Effector CD8-positive, alpha-beta T cell (primary cell): ENCODE measurements around the gene MRPL45.
"Not testable (repeated sequence)": the region's sequence is repeated elsewhere in the genome, so short reads cannot be mapped to it uniquely, and the experiment has no call there.

ENCODE experiments used
- DNase-seq: peaks from one replicate; lab custom pipeline; 2025; lab: John Stamatoyannopoulos, UW
- total RNA-seq, 4 experiments: gene quantifications; one replicate each; lab custom pipeline; 2026; lab: John Stamatoyannopoulos, UW

MRPL45 gene
- 10.5 to 20.0 (median 12.1) reads per million in 4 experiments for total RNA-seq

- DNase-seq: peak; percentile 89
These were observed at the start of gene MRPL45 for GRCh38 chr17:38296834-38297517. TSS of gene MRPL45 (plus strand) at chr17:38297168. CDS start at chr17:38297184, 16 bp downstream.

GRCh38 chr17:38253191-38253590 lies 43.8 kb upstream of the MRPL45 start:
- DNase-seq: not testable (repeated sequence)

- DNase-seq: not testable (repeated sequence)
These were observed 42.6 kb upstream of the MRPL45 start for GRCh38 chr17:38254357-38254756.

- DNase-seq: peak; percentile 75
These were observed 39.9 kb upstream of the MRPL45 start for GRCh38 chr17:38257013-38257621.

- DNase-seq: not testable (repeated sequence)
These were observed 30.9 kb upstream of the MRPL45 start for GRCh38 chr17:38265974-38266506.

GRCh38 chr17:38266571-38266970 lies 30.4 kb upstream of the MRPL45 start:
- not testable (repeated sequence) for DNase-seq

- DNase-seq: not testable (repeated sequence)
These were observed 28.8 kb upstream of the MRPL45 start for GRCh38 chr17:38268138-38268537.

GRCh38 chr17:38269045-38269444 lies 27.9 kb upstream of the MRPL45 start:
- not testable (repeated sequence) for DNase-seq

- not testable (repeated sequence) for DNase-seq
These were observed 27.4 kb upstream of the MRPL45 start for GRCh38 chr17:38269552-38269951.

GRCh38 chr17:38285994-38286393 lies 11.0 kb upstream of the MRPL45 start:
- not testable (repeated sequence) for DNase-seq

GRCh38 chr17:38286501-38287091 lies 10.4 kb upstream of the MRPL45 start:
- not testable (repeated sequence) for DNase-seq

- DNase-seq: not testable (repeated sequence)
These were observed 8.6 kb upstream of the MRPL45 start for GRCh38 chr17:38288217-38288827.

GRCh38 chr17:38289760-38290159 lies 7.2 kb upstream of the MRPL45 start:
- DNase-seq: not testable (repeated sequence)

GRCh38 chr17:38295602-38296365 lies 1.2 kb upstream of the MRPL45 start:
- DNase-seq: not testable (repeated sequence)

GRCh38 chr17:38315497-38315896 lies 18.5 kb downstream of the MRPL45 start:
- no peak for DNase-seq

- DNase-seq: no peak
These were observed 20.1 kb downstream of the MRPL45 start for GRCh38 chr17:38317081-38317480.

- DNase-seq: no peak
These were observed 23.5 kb downstream of the MRPL45 start for GRCh38 chr17:38320482-38320881.

- peak; percentile 62 for DNase-seq
These were observed 25.3 kb downstream of the MRPL45 start for GRCh38 chr17:38322156-38322779.

GRCh38 chr17:38322897-38323296 lies 25.9 kb downstream of the MRPL45 start:
- DNase-seq: no peak

- no peak for DNase-seq
These were observed 27.3 kb downstream of the MRPL45 start for GRCh38 chr17:38324141-38324697.

- DNase-seq: no peak
These were observed 27.8 kb downstream of the MRPL45 start for GRCh38 chr17:38324772-38325171.
